ENCODE data around the gene SLC12A6.
"Not testable (repeated sequence)": the region's sequence is repeated elsewhere in the genome, so short reads cannot be mapped to it uniquely, and the experiment has no call there.

The SLC12A6 gene

DNA sequence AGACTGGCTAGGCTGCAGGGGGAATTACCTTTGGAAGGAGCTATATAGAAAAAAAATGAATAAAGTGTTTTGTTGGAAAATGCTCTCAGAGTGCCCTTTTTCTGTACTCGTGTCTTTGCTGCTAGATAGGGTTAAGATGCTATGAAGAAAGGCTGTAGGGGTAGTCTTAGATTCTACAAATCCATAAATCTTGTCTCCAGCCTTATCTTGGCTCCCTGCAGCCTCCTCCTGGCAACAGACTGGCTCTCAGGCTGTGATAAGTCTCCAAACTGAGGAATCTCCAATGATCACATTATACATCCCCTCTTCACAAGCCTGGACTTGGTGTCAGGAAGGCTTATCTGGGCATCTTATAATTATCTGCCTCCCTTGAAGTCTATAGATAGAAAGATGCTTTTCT is 20.1 kb upstream of the SLC12A6 start:
- no peak for DNase-seq (ENCODE audit: low read depth in 2 of 2)

DNA sequence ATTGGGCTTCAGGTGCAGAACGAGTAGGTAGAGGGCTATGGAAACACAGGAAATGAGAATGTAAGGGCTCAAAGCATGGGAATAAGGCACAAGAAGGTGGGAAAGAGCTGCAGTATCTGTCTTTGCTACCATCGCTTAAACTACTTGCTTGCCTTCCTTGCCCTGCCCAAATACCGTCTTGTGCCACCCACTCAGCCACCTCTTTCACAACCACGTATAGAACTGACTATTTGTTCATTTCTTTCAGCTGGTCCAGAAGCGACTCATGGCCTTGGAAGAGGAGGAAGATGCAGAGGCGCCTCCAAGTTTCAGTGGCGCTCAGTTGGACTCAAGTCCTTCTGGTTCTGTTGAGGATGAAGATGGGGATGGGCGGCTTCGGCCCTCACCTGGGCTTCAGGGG is 17.7 kb upstream of the SLC12A6 start:
- no peak for DNase-seq (ENCODE audit: low read depth in 2 of 2)

DNA sequence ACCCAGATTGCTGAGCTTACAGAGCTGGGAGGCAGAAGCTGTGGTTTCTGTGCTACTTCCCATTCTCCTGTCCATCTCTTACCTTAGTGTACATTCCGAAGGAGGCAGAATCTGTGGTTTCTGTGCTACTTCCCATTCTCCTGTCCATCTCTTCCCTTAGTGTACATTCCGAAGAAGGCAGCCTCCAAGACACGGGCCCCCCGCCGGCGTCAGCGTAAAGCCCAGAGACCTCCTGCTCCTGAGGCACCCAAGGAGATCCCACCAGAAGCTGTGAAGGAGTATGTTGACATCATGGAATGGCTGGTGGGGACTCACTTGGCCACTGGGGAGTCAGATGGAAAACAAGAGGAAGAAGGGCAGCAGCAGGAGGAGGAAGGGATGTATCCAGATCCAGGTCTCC is 16.7 kb upstream of the SLC12A6 start:
- DNase-seq (ENCODE audit: low read depth in 2 of 2): no peak

DNA sequence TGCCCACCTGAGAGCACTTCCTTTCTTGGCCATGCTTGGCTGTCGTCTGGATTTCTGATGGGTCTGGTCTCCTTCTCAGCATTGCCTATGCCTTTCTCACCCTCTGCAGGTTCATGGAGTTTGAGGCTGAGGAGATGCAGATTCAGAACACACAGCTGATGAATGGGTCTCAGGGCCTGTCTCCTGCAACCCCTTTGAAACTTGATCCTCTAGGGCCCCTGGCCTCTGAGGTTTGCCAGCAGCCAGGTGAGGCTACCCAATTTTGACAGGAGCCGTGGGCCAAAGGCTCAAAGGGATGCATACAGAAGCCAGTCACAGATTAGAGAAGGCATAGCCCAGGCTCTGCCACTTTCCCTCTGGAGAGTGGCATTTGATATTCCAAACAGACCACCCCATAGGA is 16.0 kb upstream of the SLC12A6 start:
- no peak for DNase-seq (ENCODE audit: low read depth in 2 of 2)

DNA sequence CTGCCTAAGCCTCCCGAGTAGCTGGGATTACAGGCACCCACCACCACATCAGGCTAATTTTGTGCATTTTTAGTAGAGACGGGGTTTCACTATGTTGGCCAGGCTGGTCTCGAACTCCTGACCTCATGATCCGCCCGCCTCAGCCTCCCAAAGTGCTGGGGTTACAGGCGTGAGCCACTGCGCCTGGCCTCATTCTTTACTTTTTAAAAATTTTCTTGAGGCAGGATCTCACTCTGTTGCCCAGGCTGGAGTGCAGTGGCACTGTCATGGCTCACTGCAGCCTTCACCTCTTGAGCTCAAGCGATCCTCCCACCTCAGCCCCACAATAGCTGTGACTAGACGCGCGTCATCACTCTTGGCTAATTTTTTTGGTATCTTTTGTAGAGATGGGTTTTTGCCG is 15.4 kb upstream of the SLC12A6 start:
- DNase-seq (ENCODE audit: low read depth in 2 of 2): not testable (repeated sequence)

DNA sequence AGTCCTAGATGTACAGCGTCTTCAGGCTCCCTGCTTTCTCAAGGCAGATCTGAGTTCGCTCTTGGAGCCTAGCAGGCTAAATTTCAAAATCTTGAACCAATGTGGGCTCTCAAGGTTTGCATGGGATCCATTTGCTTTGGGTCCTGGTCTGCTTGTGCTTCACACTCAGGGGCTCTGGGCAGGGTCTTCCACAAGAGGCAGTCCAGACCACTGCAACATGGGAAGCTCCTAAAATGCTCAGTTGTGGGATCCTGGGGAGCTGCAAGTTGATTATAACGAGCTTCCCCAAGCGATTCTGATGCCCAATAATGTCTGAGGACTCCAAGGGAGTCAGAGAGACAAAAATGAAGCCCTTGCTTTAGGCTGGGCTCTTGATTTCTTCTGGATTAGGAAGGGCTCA is 12.2 kb upstream of the SLC12A6 start:
- DNase-seq (ENCODE audit: low read depth in 2 of 2): no peak

DNA sequence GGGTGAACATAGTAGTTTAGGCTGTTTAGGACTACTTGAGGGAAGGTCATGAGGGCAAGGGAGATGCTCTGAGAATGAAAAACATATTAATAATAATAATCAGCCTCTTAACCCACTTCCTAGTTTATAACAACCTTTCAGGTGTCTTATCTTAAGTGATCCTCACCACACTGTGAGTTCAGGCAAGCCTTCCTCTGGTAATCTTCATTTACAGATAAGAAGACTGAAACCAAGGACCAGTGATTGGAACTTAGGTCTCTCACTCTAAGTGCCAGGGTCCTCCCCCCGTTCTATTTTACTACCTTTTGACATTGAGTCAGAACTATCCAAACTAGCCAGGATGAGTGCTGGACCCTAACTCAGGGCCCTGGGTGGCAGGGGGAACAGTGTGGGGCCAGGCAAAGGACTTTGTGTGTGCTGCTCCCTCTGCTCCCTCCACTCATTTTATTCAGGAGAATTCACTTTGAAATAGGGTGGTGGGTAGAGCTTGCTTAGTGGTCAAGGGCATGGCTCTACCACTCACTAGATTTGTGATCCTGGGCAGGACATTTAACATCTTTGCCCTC is 11.2 kb upstream of the SLC12A6 start:
- no peak for DNase-seq (ENCODE audit: low read depth in 2 of 2)

DNA sequence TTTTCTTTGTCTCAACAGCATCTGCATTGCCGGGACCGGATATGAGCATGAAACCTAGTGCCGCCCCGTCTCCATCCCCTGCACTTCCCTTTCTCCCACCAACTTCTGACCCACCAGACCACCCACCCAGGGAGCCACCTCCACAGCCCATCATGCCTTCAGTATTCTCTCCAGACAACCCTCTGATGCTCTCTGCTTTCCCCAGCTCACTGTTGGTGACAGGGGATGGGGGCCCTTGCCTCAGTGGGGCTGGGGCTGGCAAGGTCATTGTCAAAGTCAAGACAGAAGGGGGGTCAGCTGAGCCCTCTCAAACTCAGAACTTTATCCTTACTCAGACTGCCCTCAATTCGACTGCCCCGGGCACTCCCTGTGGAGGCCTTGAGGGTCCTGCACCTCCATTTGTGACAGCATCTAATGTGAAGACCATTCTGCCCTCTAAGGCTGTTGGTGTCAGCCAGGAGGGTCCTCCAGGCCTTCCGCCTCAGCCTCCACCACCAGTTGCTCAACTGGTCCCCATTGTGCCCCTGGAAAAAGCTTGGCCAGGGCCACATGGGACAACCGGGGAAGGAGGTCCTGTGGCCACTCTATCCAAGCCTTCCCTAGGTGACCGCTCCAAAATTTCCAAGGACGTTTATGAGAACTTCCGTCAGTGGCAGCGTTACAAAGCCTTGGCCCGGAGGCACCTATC is 10.5 kb upstream of the SLC12A6 start:
- no peak for DNase-seq (ENCODE audit: low read depth in 2 of 2)

DNA sequence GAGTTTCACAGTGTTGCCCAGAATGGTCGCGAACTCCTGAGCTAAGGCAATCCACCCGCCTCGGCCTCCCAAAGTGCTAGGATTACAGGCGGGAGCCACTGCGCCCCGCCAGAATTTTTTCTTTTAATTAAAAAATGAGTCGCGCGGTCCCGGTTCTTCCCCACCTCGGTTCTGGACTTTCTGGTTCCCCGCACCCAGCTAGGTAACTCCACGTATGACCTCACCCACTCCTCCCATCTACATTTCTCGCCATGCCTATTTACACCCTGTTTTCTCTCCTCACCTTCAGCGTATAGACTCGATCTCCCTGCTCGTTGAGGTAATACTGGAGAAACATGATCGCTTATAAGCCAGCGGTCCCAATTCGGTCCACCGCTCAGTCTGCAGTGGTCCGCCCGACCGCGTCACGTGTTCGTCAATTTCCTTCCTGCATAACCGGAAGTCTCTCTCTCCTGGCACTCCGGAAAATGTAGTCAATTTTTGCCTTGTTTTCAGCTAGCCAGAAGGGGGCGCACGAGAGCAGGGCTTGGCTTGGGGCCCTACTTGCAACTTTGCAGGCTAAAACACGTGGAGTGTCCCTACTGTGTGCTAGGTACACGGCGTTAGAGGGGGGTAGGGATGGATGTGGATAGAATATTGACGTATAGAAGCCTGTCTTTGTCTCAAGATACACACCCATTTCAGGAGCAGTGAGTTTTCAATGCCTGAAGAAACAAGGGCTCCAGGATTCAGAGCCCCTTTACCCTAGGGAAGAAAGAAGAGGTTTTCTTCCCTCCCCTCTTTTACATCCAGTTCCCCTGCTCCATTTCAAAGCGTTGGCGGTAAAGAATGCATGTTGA is 5.4 kb upstream of the SLC12A6 start, which contains the start of the genes NOP10 and NUTM1:
Gene NOP10 (minus strand): TSS at position 400 of the 839 bp plus-strand sequence. CDS start 63 bp downstream, at position 337.
Gene NUTM1 (plus strand): TSS at position 579 of the 839 bp plus-strand sequence. CDS start 382 bp downstream, outside the sequence.
- peak; percentile 93 to 98 for DNase-seq (ENCODE audit: low read depth in 2 of 2)

DNA sequence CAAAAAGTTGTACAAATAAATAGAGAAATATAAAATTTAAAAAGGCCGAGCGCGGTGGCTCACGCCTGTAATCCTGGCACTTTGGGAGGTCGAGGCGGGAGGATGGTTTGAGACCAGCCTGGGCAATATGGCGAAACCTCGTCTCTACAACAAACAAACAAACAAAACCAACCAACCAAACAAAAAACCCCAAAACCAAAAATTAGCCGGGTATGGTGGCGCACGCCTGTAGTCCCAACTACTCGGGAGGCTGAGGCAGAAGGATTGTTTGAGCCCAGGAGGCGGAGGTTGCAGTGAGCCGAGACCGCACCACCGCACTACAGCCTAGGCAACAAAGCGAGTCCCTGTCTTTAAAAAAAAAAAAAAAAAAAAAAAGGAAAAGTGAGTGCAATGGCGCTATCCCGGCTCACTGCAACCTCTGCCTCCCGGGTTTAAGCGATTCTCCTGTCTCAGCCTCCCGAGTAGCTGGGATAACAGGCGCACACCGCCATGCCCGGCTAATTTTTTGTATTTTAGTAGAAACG is 4.7 kb upstream of the SLC12A6 start:
- not testable (repeated sequence) for DNase-seq (ENCODE audit: low read depth in 2 of 2)

DNA sequence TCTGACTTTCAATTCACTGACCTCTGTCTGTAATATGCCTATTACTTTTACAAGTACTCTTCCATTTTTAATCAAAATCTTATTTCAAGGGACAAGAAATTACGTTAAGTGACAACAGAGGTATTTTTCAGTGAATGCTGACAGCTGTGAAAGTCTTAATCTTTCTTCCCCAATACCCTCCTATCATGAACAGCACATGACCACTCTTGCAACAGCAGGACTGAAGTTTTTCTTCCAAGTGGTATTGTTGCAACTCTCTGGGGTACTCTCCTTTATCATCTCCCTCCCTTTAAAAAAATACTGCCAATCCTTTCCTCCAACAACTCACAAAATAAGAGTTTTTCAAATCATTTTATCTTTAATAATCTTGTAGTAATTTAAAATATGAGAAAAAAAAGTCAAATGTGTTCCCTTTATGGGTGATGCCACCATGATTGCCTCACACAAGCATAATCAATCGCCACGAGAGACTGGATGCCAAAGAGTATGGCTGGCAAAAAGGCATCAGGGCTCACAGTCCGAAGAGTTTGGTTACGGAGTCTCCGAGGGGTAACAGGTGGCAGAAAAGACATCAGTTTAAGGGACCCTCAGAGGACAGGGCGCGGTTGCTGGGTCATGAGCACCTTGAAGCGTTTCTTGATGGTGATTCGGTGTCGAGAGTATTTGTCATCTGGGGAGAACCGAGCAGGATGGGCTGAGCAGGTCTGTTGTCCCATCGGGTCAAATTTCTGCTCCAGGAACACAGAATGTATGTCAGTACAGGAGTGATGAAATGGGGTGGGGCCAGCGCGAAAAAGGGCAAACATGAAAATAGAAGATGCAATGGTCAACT is 4.0 kb upstream of the SLC12A6 start:
- DNase-seq (ENCODE audit: low read depth in 2 of 2): no peak

DNA sequence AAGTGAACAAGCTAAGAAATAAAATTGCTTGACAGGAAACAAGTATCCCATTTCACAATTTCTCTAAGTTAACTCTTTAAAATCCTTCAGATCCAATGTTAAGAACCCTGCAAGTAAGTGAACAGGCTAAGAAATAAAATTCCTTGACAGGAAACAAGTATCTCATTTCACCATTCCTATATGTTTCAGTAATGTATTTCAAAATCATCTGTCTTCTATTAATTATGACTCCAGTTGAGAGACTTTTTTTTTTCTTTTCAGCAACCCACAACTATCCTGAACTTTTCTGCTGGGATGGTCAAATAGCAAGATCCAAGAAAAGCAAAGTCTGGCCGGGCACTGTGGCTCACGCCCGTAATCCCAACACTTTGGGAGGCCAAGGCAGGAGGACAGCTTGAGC is 2.4 kb upstream of the SLC12A6 start:
- no peak for DNase-seq (ENCODE audit: low read depth in 2 of 2)

DNA sequence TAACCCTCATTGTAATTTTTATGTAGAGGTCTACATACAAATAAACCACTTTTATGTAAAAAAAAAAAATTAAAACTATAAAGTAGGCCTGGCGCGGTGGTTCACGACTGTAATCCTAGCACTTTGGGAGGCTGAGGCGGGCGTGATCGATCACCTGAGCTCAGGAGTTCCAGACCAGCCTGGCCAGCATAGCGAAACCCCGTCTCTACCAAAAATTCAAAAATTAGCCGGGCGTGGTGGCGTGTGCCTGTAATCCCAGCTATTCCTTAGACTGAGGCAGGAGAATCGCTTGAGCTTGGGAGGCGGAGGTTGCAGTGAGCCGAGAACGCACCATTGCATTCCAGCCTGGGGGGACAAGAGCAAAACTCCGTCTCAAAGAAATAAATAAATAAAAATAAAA is 766 bp upstream of the SLC12A6 start:
- no peak for DNase-seq (ENCODE audit: low read depth in 2 of 2)

DNA sequence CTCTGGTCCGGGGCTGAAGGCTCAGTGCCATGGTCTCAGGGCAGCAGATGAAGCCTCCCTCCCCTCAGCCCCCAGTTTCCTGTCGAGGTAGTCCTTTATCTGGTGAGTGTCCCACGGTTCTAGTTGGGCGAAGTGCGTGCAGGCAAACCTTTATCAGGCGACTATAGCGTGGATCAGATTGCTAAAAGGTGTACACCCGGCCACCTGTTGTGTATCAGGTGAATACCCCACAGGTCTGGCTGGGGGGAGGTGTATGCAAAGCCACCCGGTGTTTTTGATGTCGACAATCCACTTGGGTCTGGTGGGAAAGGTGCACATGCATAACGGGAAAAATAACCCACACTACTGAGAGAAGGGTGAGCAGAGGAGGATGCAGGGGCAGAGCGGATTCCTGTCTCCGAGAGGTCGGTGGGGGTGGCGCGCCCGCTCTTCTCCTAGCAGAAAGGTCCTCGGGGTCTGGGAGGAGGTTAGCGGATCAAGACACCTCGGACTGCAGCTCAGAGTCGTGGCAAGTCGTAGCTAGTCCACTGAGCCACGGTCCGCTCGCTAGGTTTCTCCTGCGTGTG is 507 bp downstream of the SLC12A6 start:
- DNase-seq (ENCODE audit: low read depth in 2 of 2): no peak

DNA sequence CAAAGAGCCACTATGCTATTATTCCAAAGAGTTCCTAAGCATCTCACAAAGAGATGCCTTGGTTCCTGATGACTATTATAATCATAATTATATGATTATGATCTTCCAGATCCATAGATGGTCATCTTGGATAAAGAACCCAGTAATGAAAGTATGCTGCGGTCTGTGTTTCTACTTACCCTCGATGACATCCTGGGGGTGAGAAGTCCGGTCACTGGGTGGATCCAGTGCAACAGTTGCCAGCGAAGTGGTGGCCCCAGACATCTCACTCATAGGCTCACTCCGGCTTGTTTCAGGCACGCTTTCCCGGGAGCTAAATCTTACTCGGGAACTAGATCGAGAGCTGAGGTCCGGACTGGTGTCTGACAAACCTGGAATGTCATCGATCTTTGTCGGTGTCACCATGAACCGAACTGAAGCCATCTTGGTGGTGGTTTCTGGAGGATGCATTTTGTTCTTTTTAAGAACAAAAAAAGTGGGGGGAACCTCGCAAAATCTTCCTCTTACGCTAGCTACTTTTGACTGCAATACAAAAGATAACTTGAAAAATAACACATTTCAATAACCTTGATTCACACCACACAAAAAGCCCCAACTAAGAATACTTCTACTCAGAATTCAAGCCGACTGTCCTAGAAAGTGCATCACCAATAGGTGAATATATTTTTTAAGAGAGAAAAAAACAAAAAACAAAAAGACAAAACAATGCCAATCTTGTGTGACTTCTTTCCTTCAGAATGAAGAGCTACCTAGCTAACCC is 1.2 kb downstream of the SLC12A6 start:
- no peak for DNase-seq (ENCODE audit: low read depth in 2 of 2)

DNA sequence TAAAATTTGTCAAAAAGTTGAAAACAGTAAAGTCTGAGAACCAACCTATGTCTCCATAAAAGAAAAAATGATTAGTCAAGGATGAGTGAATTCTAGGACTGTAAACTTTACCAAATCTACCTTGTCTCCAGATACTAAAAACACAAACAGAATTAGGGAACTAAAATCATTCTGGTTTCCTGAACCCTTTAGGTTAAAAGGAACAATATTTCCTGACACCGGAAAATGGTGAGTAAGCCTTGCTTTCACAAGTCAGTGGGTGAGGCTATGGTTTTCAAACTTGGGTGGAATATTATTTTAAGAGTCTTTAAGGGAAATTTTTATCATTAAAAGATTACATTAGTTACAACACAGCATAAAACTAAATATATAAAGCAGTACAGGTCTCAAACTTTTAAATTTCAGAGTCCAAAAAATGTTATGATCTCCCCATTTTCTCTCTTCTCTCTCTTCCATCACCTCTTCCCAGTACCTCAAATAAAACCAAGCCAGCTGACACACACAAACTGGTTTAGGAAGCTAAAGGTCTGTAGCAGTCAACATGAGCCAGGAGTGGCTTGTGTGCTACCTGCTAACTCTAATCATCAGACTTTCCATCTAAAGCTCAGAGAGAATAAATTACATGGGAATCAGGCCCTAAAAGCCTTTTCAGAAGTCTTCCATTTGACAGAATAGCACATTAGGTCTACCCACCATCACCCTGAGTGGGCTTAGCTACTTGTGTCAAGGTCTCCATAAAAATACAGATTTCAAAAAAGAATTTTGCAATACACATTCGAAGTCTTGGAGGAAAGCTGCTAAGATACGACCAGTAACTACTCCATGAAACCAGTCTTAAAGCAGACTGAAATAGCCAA is 2.2 kb downstream of the SLC12A6 start:
- no peak for DNase-seq (ENCODE audit: low read depth in 2 of 2)

DNA sequence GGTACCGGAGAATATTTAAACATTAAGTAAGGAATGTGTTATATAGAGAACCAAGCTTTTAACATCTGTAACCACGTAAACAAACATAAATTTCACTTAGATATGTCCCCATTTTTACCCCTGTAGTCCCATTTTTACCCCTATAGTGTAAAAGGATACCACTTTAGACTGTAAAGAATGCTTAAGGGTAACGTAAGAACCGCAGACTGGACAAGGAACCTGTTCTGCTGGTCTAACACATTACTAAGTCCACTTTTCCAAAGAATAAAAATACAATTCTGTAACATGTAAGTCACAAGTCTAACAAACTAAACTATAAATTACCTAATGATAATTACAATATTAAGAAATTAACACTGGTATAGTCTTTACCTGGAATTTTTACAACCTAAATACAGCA is 2.9 kb downstream of the SLC12A6 start:
- DNase-seq (ENCODE audit: low read depth in 2 of 2): no peak

DNA sequence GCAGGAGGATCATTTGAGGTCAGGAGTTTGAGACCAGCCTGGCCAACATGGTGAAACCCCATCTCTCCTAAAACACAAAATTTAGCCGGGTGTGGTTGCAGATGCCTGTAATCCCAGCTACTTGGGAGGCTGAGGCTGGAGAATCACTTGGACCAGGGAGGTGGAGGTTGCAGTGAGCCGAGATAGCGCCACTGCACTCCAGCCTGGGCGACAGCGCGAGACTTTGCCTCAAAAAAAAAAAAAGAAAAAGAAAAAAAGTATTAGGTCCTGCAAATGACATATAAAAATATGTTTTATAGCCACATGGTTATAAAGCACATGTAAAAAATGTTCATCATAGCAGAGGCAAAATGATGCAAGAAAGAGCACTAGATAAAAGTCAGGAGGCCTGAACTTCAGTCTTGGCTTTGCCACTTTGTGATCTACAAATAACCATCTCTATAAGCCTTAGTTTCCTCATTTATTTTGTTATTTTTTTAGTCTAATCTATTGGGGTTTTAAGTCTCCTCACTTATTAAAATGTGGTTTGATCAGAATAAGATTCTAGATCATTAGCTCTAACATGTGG is 4.9 kb downstream of the SLC12A6 start:
- DNase-seq (ENCODE audit: low read depth in 2 of 2): no peak

DNA sequence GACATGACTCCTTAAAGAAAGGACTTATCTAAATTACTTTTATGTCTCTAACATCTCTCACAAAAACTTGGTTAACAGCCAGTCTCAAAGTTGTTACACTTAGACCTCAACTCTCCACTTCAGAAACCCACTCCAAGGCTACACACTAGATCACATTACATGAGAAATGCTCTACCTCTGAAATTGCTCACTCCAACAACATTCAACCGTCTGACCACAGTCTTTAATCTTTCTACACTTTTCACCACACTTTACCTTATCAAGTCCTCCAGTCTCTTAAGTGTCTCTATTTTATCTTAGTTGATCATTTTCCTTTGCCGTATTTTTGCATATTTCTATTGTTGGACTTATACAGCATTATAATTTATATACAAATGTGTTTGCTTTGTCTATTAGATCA is 5.8 kb downstream of the SLC12A6 start:
- DNase-seq (ENCODE audit: low read depth in 2 of 2): no peak
